GM12878 (cell line): ENCODE data around the gene COL5A1. TPM values are rescaled to one million over a fixed set of nuclear protein-coding genes. Genes with fewer than 3 reads are reported as not detected.

ENCODE experiments used
- ATAC-seq: fragments of 200-7000 bp; cut with Tn5 transposase; 3 replicates; pipeline ENCODE4 v1.9.1; 2020; ENCODE audit warnings: mild to moderate bottlenecking, moderate library complexity
- BruUV-seq: library from RNA; stranded (reverse); fragments of 400-500 nt; replicated peaks from 2 replicates; lab custom pipeline; 2021; lab: Mats Ljungman, UMichigan
- CTCF ChIA-PET: fragments of 300-600 bp; sonication (Branson Sonifier 250); formaldehyde crosslinking; extraction: SDS; loops from one replicate; lab custom pipeline; 2021; ENCODE audit warnings: inconsistent platforms; lab: Yijun Ruan, JAX
- POLR2A ChIA-PET: fragments of 350-600 bp; formaldehyde crosslinking; extraction: SDS; loops from one replicate; lab custom pipeline; 2021; ENCODE audit warnings: inconsistent platforms; lab: Charles Lee
- RAD21 ChIA-PET: fragments of 300-600 bp; sonication (Branson Sonifier 250); formaldehyde crosslinking; loops from one replicate; lab custom pipeline; 2023; ENCODE audit warnings: antibody characterized with exemption; ENCODE audit not compliant: unreplicated experiment; lab: Charles Lee
- SMC1A ChIA-PET: fragments of 300-600 bp; sonication (Branson Sonifier 250); formaldehyde crosslinking; loops from one replicate; lab custom pipeline; 2023; ENCODE audit not compliant: unreplicated experiment, uncharacterized antibody; lab: Charles Lee
- DNase-seq: peaks from one replicate; pipeline ENCODE4 v3.0.0-alpha.2; 2011; ENCODE audit warnings: low read depth, low spot score
- FAIRE-seq: peaks from 3 replicates; lab custom pipeline; 2011; peaks lifted over from hg19 to GRCh38; lab: Jason Lieb, UNC
- H2AFZ ChIP-seq: 2 replicates; pipeline ENCODE4 v1.6.0; 2011; ENCODE audit warnings: low read depth, low read length, control low read depth; ENCODE audit not compliant: control insufficient read depth
- H3K27ac ChIP-seq: 2 replicates; pipeline ENCODE4 v1.5.1; 2011; ENCODE audit warnings: control low read depth; ENCODE audit not compliant: control insufficient read depth, insufficient read depth
- H3K27me3 ChIP-seq, 2 experiments: replicated peaks in 1 of 2; 2 replicates each; pipeline versions ENCODE4 v1.6.0 to v1.6.1; 2011; ENCODE audit warnings: low read length in 1 of 2; ENCODE audit not compliant: control insufficient read depth in 2 of 2, insufficient read depth in 2 of 2
- H3K36me3 ChIP-seq, 2 experiments: 2 replicates each; pipeline ENCODE4 v1.5.1; 2011; ENCODE audit warnings: low read length in 1 of 2; ENCODE audit not compliant: control insufficient read depth in 2 of 2, insufficient read depth in 2 of 2
- H3K4me1 ChIP-seq: 2 replicates; pipeline ENCODE4 v1.6.1; 2011; ENCODE audit warnings: mild to moderate bottlenecking, low read length, moderate library complexity, mixed read lengths; ENCODE audit not compliant: control insufficient read depth, insufficient read depth
- H3K4me2 ChIP-seq: 2 replicates; pipeline ENCODE4 v1.6.0; 2011; ENCODE audit warnings: control low read depth; ENCODE audit not compliant: control insufficient read depth, insufficient read depth
- H3K4me3 ChIP-seq: fragments of 200-600 bp; sonication (generic); 2 replicates; pipeline ENCODE4 v1.5.1; 2016
- H3K79me2 ChIP-seq: 2 replicates; pipeline ENCODE4 v1.6.0; 2011; ENCODE audit warnings: low read length; ENCODE audit not compliant: control insufficient read depth, insufficient read depth
- H3K9ac ChIP-seq: 2 replicates; pipeline ENCODE4 v1.8.0; 2011; ENCODE audit warnings: low read length, control low read depth, mixed read lengths; ENCODE audit not compliant: control insufficient read depth, insufficient read depth
- H3K9me3 ChIP-seq: replicated peaks from 3 replicates; pipeline ENCODE4 v1.5.1; 2011; ENCODE audit warnings: mild to moderate bottlenecking, low read length; ENCODE audit not compliant: control insufficient read depth, insufficient read depth
- H4K20me1 ChIP-seq: 2 replicates; pipeline ENCODE4 v1.6.0; 2011; ENCODE audit not compliant: control insufficient read depth, insufficient read depth
- CEBPB ChIP-seq, 2 experiments: fragments of 150-350 bp in 1 of 2; IDR thresholded peaks; 2 replicates each; pipeline ENCODE4 v1.6.1; 2012 to 2014; ENCODE audit warnings: low read depth in 2 of 2, low read length in 2 of 2, borderline replicate concordance in 1 of 2, inconsistent platforms in 1 of 2
- CHD1 ChIP-seq: IDR thresholded peaks from 2 replicates; pipeline ENCODE4 v1.6.1; 2012; ENCODE audit warnings: low read depth, low read length, improper control_type of control experiment
- DPF2 ChIP-seq: fragments of 450-650 bp; IDR thresholded peaks from 2 replicates; pipeline ENCODE4 v1.6.1; 2017; ENCODE audit warnings: mild to moderate bottlenecking
- NR2C1 ChIP-seq: fragments of 450-650 bp; IDR thresholded peaks from 2 replicates; pipeline ENCODE4 v1.6.1; 2017; ENCODE audit warnings: antibody characterized with exemption, mild to moderate bottlenecking, moderate library complexity
- TCF3 ChIP-seq: IDR thresholded peaks from 2 replicates; pipeline ENCODE4 v1.6.1; 2012; ENCODE audit warnings: low read depth, mild to moderate bottlenecking, low read length, borderline replicate concordance; ENCODE audit not compliant: insufficient read depth
- WRNIP1 ChIP-seq: IDR thresholded peaks from 2 replicates; pipeline ENCODE4 v1.6.1; 2011; ENCODE audit warnings: low read depth, low read length, improper control_type of control experiment, borderline replicate concordance
- YY1 ChIP-seq: IDR thresholded peaks from 2 replicates; pipeline ENCODE4 v1.6.1; 2011; ENCODE audit warnings: low read depth, mild to moderate bottlenecking, low read length
- WGBS: methylation state at CpG from one replicate; pipeline ENCODE4 v1.1.6; 2016; ENCODE audit warnings: low lambda C conversion rate; ENCODE audit not compliant: insufficient replicate concordance, insufficient coverage; ENCODE audit errors: missing lambda C conversion rate; 5-methylcytosine and 5-hydroxymethylcytosine counted together
- in situ Hi-C: fragments of 300-500 bp; cut with MboI; formaldehyde crosslinking; loops from 9 replicates; pipeline ENCODE4 v1.14.3; 2018; ENCODE audit warnings: mixed read lengths
- intact Hi-C: fragments of 100-400 bp; cut with micrococcal nuclease; formaldehyde crosslinking; loops from one replicate; pipeline ENCODE4 v1.14.2; 2022; ENCODE audit not compliant: unreplicated experiment
- polyA plus RNA-seq, 11 experiments: library from polyadenylated mRNA; depleted of rRNA in 4 of 11; unstranded in 6 of 11; stranded (reverse) in 5 of 11; fragments of >200 nt; fragmentation: Nextera tagmentation in 4 of 11; fragmentation: Illumina TruSeq in 1 of 11; extraction: Ambion mirVana in 4 of 11; extraction: Trizol in 1 of 11; gene quantifications; 1 replicate in 1 of 11; 2 replicates in 10 of 11; pipeline versions ENCODE4 v1.2.1 to v1.2.3, GENCODE V29; 2011 to 2016; ENCODE audit warnings: inconsistent platforms in 2 of 11, missing spikeins in 2 of 11, low read depth in 1 of 11
- total RNA-seq, 4 experiments: library from RNA; depleted of rRNA in 3 of 4; stranded (reverse); fragments of >200 nt in 3 of 4; fragmentation: Illumina TruSeq in 1 of 4; extraction: Trizol in 1 of 4; gene quantifications; 2 replicates each; pipeline versions ENCODE4 v1.2.1 to v1.2.3, GENCODE V29; 2013 to 2021
- TF ChIP-seq, protein P1 (sequence below), 3 experiments: IDR thresholded peaks in 2 of 3; conservative IDR thresholded peaks in 1 of 3; 2 replicates each; pipeline ENCODE4 v1.5.1; 2011; ENCODE audit warnings: low read depth in 3 of 3, low read length in 3 of 3, mild to moderate bottlenecking in 3 of 3, control low read depth in 2 of 3, moderate library complexity in 2 of 3, inconsistent platforms in 1 of 3, mixed read lengths in 1 of 3; ENCODE audit not compliant: control insufficient read depth in 2 of 3, insufficient read depth in 1 of 3; ENCODE audit errors: extremely low read depth in 1 of 3
- TF ChIP-seq, protein P2 (sequence below): IDR thresholded peaks from 2 replicates; pipeline ENCODE4 v1.6.1; 2012; ENCODE audit warnings: improper control_type of control experiment, low read depth, low read length; ENCODE audit not compliant: insufficient replicate concordance

The COL5A1 gene
- total and polyA plus RNA-seq, 10 of the 15 experiments (the other 5 are each of a cell fraction or from before 2014, with no cell fraction given) = under 0.01 to 0.15 (median 0.13) TPM; not detected in 4

DNA sequence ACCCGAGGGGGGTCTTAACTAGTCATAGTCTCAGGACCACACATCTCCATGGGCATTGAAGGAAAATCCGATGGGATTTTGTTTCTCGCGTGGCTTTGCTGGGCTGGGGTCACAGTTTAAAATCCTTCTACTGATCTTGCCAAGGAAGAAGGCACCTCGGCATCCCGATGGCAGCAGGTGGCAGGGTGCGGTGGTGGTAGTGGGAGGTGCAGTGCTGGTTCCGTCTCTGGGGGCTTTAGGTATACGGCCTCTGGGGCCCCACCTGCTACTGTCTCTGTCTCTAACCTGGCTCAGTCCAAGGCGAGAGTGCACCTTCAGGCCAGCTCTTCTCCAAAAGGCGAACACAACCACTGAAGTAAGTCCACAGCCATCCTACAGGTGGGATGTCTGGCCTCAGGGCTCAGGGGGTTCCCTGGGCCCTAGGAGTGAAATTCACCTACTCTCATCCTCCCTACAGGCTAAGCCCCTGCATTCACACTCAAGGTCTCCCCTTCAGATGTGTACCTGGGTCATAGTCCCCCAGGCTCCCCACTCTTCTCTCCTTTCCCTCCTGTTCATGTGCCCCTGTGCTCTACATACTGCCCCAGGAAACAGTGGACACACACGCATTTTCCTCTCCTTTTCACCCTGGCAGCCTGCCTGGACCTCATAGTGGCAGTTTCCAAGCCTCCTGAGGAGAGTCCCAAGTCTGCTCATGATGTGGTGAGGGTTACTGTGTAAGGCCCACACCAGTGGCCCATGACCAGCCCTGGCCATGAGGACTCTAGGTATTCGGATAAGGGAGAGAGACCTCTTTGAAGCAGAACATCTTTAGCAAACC lies 238.3 kb downstream of the COL5A1 start:
- WGBS = 43% methylated on average over 12 of the region's 13 CpGs
- DNase-seq (no peak), ATAC-seq (no peak), FAIRE-seq (no peak)
- Histone ChIP-seq H3K27ac (no peak overlapping the region), H3K36me3 (no peaks in the 10 kb centered on the region), H3K9me3 (no peaks in the 10 kb centered on the region; the same call in 2 of the 3 replicates), H4K20me1 (no peaks in the 10 kb centered on the region), H3K9ac (no peak overlapping the region), H3K4me3 (no peak overlapping the region), H3K4me2 (no peak overlapping the region), H3K4me1 (no peaks in the 10 kb centered on the region; the same call in 1 of the 2 replicates), H3K27me3 (no peaks in the 10 kb centered on the region; a peak in 1 of 4 replicates), H2AFZ (no peak overlapping the region), H3K79me2 (no peaks in the 10 kb centered on the region)
- POLR2A ChIA-PET = no interaction called here
- SMC1A ChIA-PET = no interaction called here
- TF ChIP-seq CHD1 (no peak), TCF3 (no peak), NR2C1 (no peak), YY1 (no peak), WRNIP1 (no peak), CEBPB (IDR thresholded peaks at IDR 0.05; ENCODE audit: borderline replicate concordance in 1 of 2, low read depth in 2 of 2, low read length in 2 of 2) (no peak), DPF2 (no peak)
- TF ChIP-seq, protein P1, sequence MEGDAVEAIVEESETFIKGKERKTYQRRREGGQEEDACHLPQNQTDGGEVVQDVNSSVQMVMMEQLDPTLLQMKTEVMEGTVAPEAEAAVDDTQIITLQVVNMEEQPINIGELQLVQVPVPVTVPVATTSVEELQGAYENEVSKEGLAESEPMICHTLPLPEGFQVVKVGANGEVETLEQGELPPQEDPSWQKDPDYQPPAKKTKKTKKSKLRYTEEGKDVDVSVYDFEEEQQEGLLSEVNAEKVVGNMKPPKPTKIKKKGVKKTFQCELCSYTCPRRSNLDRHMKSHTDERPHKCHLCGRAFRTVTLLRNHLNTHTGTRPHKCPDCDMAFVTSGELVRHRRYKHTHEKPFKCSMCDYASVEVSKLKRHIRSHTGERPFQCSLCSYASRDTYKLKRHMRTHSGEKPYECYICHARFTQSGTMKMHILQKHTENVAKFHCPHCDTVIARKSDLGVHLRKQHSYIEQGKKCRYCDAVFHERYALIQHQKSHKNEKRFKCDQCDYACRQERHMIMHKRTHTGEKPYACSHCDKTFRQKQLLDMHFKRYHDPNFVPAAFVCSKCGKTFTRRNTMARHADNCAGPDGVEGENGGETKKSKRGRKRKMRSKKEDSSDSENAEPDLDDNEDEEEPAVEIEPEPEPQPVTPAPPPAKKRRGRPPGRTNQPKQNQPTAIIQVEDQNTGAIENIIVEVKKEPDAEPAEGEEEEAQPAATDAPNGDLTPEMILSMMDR (IDR thresholded peaks at IDR 0.05 in 2 of 3, conservative IDR thresholded peaks at IDR 0.05 in 1 of 3; ENCODE audit: control insufficient read depth in 2 of 3, extremely low read depth in 1 of 3, insufficient read depth in 1 of 3, low read depth in 3 of 3, low read length in 3 of 3) = no peak
- TF ChIP-seq, protein P2, sequence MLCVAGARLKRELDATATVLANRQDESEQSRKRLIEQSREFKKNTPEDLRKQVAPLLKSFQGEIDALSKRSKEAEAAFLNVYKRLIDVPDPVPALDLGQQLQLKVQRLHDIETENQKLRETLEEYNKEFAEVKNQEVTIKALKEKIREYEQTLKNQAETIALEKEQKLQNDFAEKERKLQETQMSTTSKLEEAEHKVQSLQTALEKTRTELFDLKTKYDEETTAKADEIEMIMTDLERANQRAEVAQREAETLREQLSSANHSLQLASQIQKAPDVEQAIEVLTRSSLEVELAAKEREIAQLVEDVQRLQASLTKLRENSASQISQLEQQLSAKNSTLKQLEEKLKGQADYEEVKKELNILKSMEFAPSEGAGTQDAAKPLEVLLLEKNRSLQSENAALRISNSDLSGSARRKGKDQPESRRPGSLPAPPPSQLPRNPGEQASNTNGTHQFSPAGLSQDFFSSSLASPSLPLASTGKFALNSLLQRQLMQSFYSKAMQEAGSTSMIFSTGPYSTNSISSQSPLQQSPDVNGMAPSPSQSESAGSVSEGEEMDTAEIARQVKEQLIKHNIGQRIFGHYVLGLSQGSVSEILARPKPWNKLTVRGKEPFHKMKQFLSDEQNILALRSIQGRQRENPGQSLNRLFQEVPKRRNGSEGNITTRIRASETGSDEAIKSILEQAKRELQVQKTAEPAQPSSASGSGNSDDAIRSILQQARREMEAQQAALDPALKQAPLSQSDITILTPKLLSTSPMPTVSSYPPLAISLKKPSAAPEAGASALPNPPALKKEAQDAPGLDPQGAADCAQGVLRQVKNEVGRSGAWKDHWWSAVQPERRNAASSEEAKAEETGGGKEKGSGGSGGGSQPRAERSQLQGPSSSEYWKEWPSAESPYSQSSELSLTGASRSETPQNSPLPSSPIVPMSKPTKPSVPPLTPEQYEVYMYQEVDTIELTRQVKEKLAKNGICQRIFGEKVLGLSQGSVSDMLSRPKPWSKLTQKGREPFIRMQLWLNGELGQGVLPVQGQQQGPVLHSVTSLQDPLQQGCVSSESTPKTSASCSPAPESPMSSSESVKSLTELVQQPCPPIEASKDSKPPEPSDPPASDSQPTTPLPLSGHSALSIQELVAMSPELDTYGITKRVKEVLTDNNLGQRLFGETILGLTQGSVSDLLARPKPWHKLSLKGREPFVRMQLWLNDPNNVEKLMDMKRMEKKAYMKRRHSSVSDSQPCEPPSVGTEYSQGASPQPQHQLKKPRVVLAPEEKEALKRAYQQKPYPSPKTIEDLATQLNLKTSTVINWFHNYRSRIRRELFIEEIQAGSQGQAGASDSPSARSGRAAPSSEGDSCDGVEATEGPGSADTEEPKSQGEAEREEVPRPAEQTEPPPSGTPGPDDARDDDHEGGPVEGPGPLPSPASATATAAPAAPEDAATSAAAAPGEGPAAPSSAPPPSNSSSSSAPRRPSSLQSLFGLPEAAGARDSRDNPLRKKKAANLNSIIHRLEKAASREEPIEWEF = no peak
- CTCF ChIA-PET = no interaction called here
- RAD21 ChIA-PET = no interaction called here
- in situ Hi-C loops (no loop called here), intact Hi-C loops (no loop called here)
- no TSS peak for BruUV-seq
